ENCODE results near the gene PTPRG. TPM values are rescaled to one million over a fixed set of nuclear protein-coding genes. Genes with fewer than 3 reads are reported as not detected.

Gene PTPRG
- total RNA-seq, 6 experiments from 2014 or later: 29.4 to 34.7 (median 32.7) TPM

DNA sequence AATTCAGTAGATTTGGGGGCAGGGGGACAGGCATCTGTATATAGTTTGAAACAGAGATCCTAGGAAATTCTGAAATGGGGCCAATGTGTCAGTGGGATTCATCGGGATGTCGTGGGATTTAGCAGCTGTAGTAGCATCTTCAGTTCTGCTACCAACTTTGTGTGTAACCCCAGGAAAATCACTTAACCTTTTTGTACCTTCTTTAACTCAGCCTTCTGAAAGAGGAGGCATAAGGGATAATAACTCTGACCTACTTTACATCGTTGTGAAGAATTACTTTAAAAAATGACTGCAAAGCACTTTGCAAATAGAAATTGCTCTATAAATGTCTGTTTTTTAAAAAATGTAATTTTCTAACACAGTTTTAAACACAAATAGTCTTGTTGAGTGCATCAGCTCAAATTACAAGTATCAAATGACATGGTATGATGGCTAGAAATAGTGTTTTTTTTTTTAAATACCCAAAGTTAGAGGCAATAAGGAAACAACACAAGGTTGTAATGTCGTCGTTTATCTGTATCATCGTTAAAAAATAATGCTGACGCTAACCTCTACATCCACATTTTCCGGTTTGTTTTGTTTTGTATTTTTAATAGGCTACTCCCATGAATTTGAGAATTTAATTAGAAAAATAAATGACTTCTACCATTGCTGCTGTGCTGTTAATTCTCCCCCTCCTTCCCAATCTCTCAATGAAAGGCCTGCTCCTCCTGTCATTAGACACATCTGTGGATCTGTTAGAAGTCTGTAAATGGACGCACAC, 338.5 kb downstream of the PTPRG start:
- no peak overlapping the region for H3K27ac Mint-ChIP-seq
- no peak overlapping the region for H3K4me3 Mint-ChIP-seq
- 0 out of 2 replicates have a peak, but pooled peaks cover 5% of the 10 kb centered on the region for H3K36me3 Mint-ChIP-seq (ENCODE audit: low read depth)
- H3K4me1 Mint-ChIP-seq (ENCODE audit: low read depth): peaks cover 21% of the 10 kb centered on the region
- no peaks in the 10 kb centered on the region for H3K9me3 Mint-ChIP-seq
- H3K27me3 Mint-ChIP-seq (ENCODE audit: insufficient read depth): no peaks in the 10 kb centered on the region; the same call in 1 of the 2 replicates
- DNase-seq: no peak
- no peak for TF ChIP-seq CTCF (IDR thresholded peaks at IDR 0.05)

- Mint-ChIP-seq H3K4me1 (ENCODE audit: low read depth) (peaks cover 7% of the 10 kb centered on the region), H3K36me3 (ENCODE audit: low read depth) (0 out of 2 replicates have a peak, but pooled peaks cover 5% of the 10 kb centered on the region), H3K4me3 (no peak overlapping the region), H3K27me3 (ENCODE audit: insufficient read depth) (no peaks in the 10 kb centered on the region; the same call in 1 of the 2 replicates), H3K9me3 (no peaks in the 10 kb centered on the region), H3K27ac (no peak overlapping the region)
- TF ChIP-seq CTCF (IDR thresholded peaks at IDR 0.05): no peak
- DNase-seq: no peak
Measured at GRCh38 chr3:61901496-61901895, 340.1 kb downstream of the PTPRG start.

DNA sequence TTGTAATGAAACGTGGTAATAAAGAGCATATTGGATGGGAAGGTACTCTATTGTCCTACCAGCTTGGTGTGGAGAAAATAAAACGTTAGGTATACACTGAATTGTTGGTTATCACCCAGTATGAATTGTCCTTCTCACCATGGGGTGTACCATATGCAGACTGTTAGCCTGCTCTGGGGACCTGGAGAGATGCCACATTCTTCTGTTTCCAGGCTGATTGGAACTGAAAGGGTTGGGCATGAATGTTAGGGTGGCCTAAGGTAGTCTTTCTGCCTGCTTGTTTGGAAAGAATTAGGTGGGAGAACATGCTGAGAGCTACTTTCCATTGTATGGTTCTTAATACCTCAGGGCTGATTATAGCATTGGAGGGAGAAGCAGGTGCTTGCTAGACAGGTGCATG, 340.6 kb downstream of the PTPRG start:
- Mint-ChIP-seq H3K27ac (no peak overlapping the region), H3K9me3 (no peaks in the 10 kb centered on the region), H3K36me3 (ENCODE audit: low read depth) (0 out of 2 replicates have a peak, but pooled peaks cover 5% of the 10 kb centered on the region), H3K4me3 (no peak overlapping the region), H3K4me1 (ENCODE audit: low read depth) (peaks cover 7% of the 10 kb centered on the region), H3K27me3 (ENCODE audit: insufficient read depth) (no peaks in the 10 kb centered on the region; the same call in 1 of the 2 replicates)
- TF ChIP-seq CTCF (IDR thresholded peaks at IDR 0.05): no peak
- no peak for DNase-seq

GRCh38 chr3:61903074-61903473, 341.7 kb downstream of the PTPRG start:
- H3K27me3 Mint-ChIP-seq (ENCODE audit: insufficient read depth): no peaks in the 10 kb centered on the region; the same call in 1 of the 2 replicates
- no peaks in the 10 kb centered on the region for H3K9me3 Mint-ChIP-seq
- DNase-seq: no peak
- H3K36me3 Mint-ChIP-seq (ENCODE audit: low read depth): 0 out of 2 replicates have a peak, but pooled peaks cover 5% of the 10 kb centered on the region
- TF ChIP-seq CTCF (IDR thresholded peaks at IDR 0.05): no peak
- H3K4me3 Mint-ChIP-seq: no peak overlapping the region
- no peak overlapping the region for H3K27ac Mint-ChIP-seq
- H3K4me1 Mint-ChIP-seq (ENCODE audit: low read depth): peaks cover 7% of the 10 kb centered on the region

DNA sequence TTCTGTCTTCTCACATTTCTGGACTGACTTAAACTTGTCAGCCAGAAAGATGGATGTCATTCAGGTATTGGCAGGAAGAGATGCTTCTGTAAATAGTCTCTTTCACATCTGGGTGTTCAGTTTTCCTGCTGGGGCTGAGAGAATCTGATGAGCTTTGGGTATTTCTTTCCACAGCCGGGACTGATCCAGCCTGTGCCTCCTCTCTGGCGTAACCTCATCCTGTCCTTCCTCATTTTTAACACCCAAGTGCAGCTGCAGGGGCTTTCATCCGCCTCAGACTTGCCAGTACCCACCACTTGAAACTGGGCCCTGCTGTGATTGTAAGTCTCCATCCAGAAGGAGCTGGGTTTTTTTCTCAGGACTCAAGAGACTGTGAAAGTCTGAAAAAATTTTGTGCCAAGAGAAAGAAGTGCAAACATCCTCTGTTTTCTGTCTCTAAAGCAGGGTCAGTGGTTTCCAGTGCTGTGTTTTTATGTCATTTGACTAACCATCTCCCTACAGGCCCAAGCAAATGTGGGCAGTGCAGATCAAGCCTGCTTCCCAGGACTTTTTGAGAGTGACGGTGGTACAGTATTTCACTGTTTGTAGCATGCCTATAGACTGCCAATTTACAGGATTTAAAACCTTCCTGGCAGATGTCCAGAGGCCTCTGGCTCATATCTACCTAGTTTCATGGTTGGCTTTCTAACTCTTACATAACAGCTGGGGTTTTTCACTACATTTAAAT, 342.7 kb downstream of the PTPRG start:
- H3K4me3 Mint-ChIP-seq: no peak overlapping the region; the same call in 1 of the 2 replicates
- DNase-seq: peak; percentile 1
- peaks cover 15% of the 10 kb centered on the region for H3K4me1 Mint-ChIP-seq (ENCODE audit: low read depth)
- H3K36me3 Mint-ChIP-seq (ENCODE audit: low read depth): 0 out of 2 replicates have a peak, but pooled peaks cover 3% of the 10 kb centered on the region
- H3K27ac Mint-ChIP-seq: peak overlapping the region; percentile 26
- H3K9me3 Mint-ChIP-seq: no peaks in the 10 kb centered on the region
- no peaks in the 10 kb centered on the region for H3K27me3 Mint-ChIP-seq (ENCODE audit: insufficient read depth)
- no peak for TF ChIP-seq CTCF (IDR thresholded peaks at IDR 0.05)
